A549 treated with AZD9567 at 1 μM for 4 hours (cell line): ENCODE results near the gene PRSS27. TPM values are rescaled to one million over a fixed set of nuclear protein-coding genes. Genes with fewer than 3 reads are reported as not detected.

Experiments used
- total RNA-seq: library from RNA; stranded (reverse); fragments of 200-300 nt; extraction: Qiagen RNA extraction; gene quantifications from 5 replicates; pipeline ENCODE4 v1.2.3, GENCODE V29; 2022; ENCODE audit not compliant: insufficient read depth

PRSS27 gene
- total RNA-seq: 1.5 to 2.4 TPM (median 1.6 TPM) in 5 replicates

GRCh38 chr16:2720064-2720457, at the start of gene PRSS27:
Gene PRSS27, minus strand, starts transcription at chr16:2720224. Its CDS starts 64 bp downstream, at chr16:2720160.

GRCh38 chr16:2752035-2752849, 32.2 kb upstream of the PRSS27 start, which contains the start of gene SRRM2:
Gene SRRM2, plus strand, starts transcription at chr16:2752638. Its CDS starts 3,727 bp downstream, at chr16:2756365.

GRCh38 chr16:2682209-2683021, 37.6 kb downstream of the PRSS27 start, which contains the start of gene KCTD5:
Gene KCTD5, plus strand, starts transcription at chr16:2682523. Its CDS starts 26 bp downstream, at chr16:2682549.

Other genes with a start within 250 kb of the PRSS27 start
- gene NTN3, start 248.9 kb downstream of the PRSS27 start, total RNA-seq: 0.03 to 0.06 TPM (median 0.05 TPM) in 4 of 5 replicates, not detected in the other
- 5.2 to 10.0 TPM (median 9.2 TPM) in 5 replicates for gene TBC1D24, start 245.1 kb downstream of the PRSS27 start, total RNA-seq
- 136 to 293 TPM (median 242 TPM) in 5 replicates for gene ATP6V0C, start 206.3 kb downstream of the PRSS27 start, total RNA-seq
- gene AMDHD2, start 199.9 kb downstream of the PRSS27 start, total RNA-seq: 18.8 to 29.9 TPM (median 27.7 TPM) in 5 replicates
- gene CEMP1, start 188.8 kb downstream of the PRSS27 start, total RNA-seq: 0.08 to 0.13 TPM (median 0.09 TPM) in 3 of 5 replicates, not detected in the others
- 22.7 to 27.3 TPM (median 23.8 TPM) in 5 replicates for gene PDPK1, start 182.2 kb downstream of the PRSS27 start, total RNA-seq
- 38.4 to 49.1 TPM (median 46.5 TPM) in 5 replicates for gene KCTD5, start 37.7 kb downstream of the PRSS27 start, total RNA-seq
- gene SRRM2, start 32.4 kb upstream of the PRSS27 start, total RNA-seq: 299 to 450 TPM (median 440 TPM) in 5 replicates
- gene ELOB, start 57.1 kb upstream of the PRSS27 start, total RNA-seq: 407 to 510 TPM (median 497 TPM) in 5 replicates
- gene PRSS33, start 67.3 kb upstream of the PRSS27 start, total RNA-seq: 0.06 TPM in 1 of 5 replicates, not detected in the others
- gene PRSS41, start 78.2 kb upstream of the PRSS27 start, total RNA-seq: not detected in 5 replicates
- 0.16 to 0.24 TPM in 2 of 5 replicates, not detected in the others for gene PRSS21, start 97.0 kb upstream of the PRSS27 start, total RNA-seq
- 0.49 to 0.80 TPM (median 0.66 TPM) in 4 of 5 replicates, not detected in the other for gene ZG16B, start 110.1 kb upstream of the PRSS27 start, total RNA-seq
- 0.67 to 1.9 TPM (median 1.1 TPM) in 5 replicates for gene PRSS22, start 137.9 kb upstream of the PRSS27 start, total RNA-seq
- 48.1 to 54.9 TPM (median 50.4 TPM) in 5 replicates for gene FLYWCH2, start 163.0 kb upstream of the PRSS27 start, total RNA-seq
- gene FLYWCH1, start 191.7 kb upstream of the PRSS27 start, total RNA-seq: 23.6 to 29.2 TPM (median 26.3 TPM) in 5 replicates
- 2.0 to 2.5 TPM (median 2.1 TPM) in 4 of 5 replicates, not detected in the other for gene KREMEN2, start 244.1 kb upstream of the PRSS27 start, total RNA-seq
- gene PAQR4, start 249.1 kb upstream of the PRSS27 start, total RNA-seq: 46.7 to 50.9 TPM (median 49.9 TPM) in 5 replicates